Limb (tissue), 2 donors: Measurements from ENCODE around the gene LAIR1.
"Not testable (repeated sequence)": the region's sequence is repeated elsewhere in the genome, so short reads cannot be mapped to it uniquely, and the experiment has no call there.

Source experiments
- DNase-seq, 2 donors: peaks; one replicate each; pipeline ENCODE4 v3.0.0-alpha.2; 2016; ENCODE audit errors: extremely low spot score in 2 of 2

The LAIR1 gene

GRCh38 chr19:54364775-54365257, at the start of gene LAIR1:
Gene LAIR1, minus strand, starts transcription at chr19:54364931. Its CDS starts 127 bp downstream, at chr19:54364804.
- no peak for DNase-seq

- no peak for DNase-seq
These were observed 49.4 kb upstream of the LAIR1 start for GRCh38 chr19:54414156-54414555.

- DNase-seq: no peak
These were observed 48.1 kb upstream of the LAIR1 start for GRCh38 chr19:54412877-54413276.

- no peak for DNase-seq
These were observed 46.3 kb upstream of the LAIR1 start for GRCh38 chr19:54411033-54411432.

- no peak for DNase-seq
These were observed 43.8 kb upstream of the LAIR1 start for GRCh38 chr19:54408456-54409026.

GRCh38 chr19:54407780-54408179, 43.0 kb upstream of the LAIR1 start:
- no peak for DNase-seq

GRCh38 chr19:54405628-54406027, 40.9 kb upstream of the LAIR1 start:
- no peak for DNase-seq

GRCh38 chr19:54403054-54403453, 38.3 kb upstream of the LAIR1 start:
- DNase-seq: no peak

- DNase-seq: no peak
These were observed 36.2 kb upstream of the LAIR1 start for GRCh38 chr19:54400913-54401312.

- DNase-seq: no peak
These were observed 34.5 kb upstream of the LAIR1 start for GRCh38 chr19:54399189-54399588.

GRCh38 chr19:54395685-54396084, 31.0 kb upstream of the LAIR1 start:
- no peak for DNase-seq

- DNase-seq: no peak
These were observed 28.6 kb upstream of the LAIR1 start for GRCh38 chr19:54393381-54393780.

GRCh38 chr19:54392105-54392504, 27.4 kb upstream of the LAIR1 start:
- DNase-seq: no peak

GRCh38 chr19:54391589-54392061, 26.9 kb upstream of the LAIR1 start:
- DNase-seq: no peak

GRCh38 chr19:54390942-54391577, 26.3 kb upstream of the LAIR1 start:
- DNase-seq: peak; percentile 76 to 81

GRCh38 chr19:54389553-54389952, 24.8 kb upstream of the LAIR1 start:
- no peak for DNase-seq

GRCh38 chr19:54388802-54389139, 24.0 kb upstream of the LAIR1 start:
- DNase-seq: no peak

GRCh38 chr19:54387991-54388801, 23.5 kb upstream of the LAIR1 start:
- peak in 1 of 2 donors; percentile 32 for DNase-seq

- DNase-seq: no peak
These were observed 18.6 kb upstream of the LAIR1 start for GRCh38 chr19:54383330-54383729.

- DNase-seq: not testable (repeated sequence)
These were observed 17.3 kb upstream of the LAIR1 start for GRCh38 chr19:54382041-54382440.

- no peak for DNase-seq
These were observed 16.2 kb upstream of the LAIR1 start for GRCh38 chr19:54380897-54381296.

GRCh38 chr19:54379187-54379678, 14.5 kb upstream of the LAIR1 start:
- DNase-seq: no peak
